Brain microvascular endothelial cell (primary cell): ENCODE results near the gene CBLC.

Experiments
- DNase-seq: peaks from one replicate; pipeline ENCODE4 v3.0.0-alpha.2; 2020
- H3K27ac ChIP-seq: fragments of 250-450 bp; sonication (Bioruptor Pico); 2 replicates; pipeline ENCODE4 v1.5.1; 2020; ENCODE audit warnings: mild to moderate bottlenecking, moderate library complexity
- H3K27me3 ChIP-seq: fragments of 250-450 bp; sonication (Bioruptor Pico); replicated peaks from 2 replicates; pipeline ENCODE4 v1.5.1; 2020; ENCODE audit warnings: mild to moderate bottlenecking
- H3K36me3 ChIP-seq: fragments of 250-450 bp; sonication (Bioruptor Pico); replicated peaks from 2 replicates; pipeline ENCODE4 v1.5.1; 2020; ENCODE audit warnings: mild to moderate bottlenecking
- H3K4me3 ChIP-seq: 2 replicates; pipeline ENCODE4 v1.5.1; 2011; ENCODE audit warnings: low read depth, mild to moderate bottlenecking, control low read depth, low read length, moderate library complexity
- CTCF ChIP-seq: IDR thresholded peaks from 2 replicates; pipeline ENCODE4 v1.5.1; 2011; ENCODE audit warnings: low read depth, mild to moderate bottlenecking, moderate library complexity, low read length, control low read depth, inconsistent platforms; ENCODE audit errors: missing control alignments
- in situ Hi-C: cut with HindIII; loops from 2 replicates; pipeline ENCODE4 v1.10.0; 2017; ENCODE audit warnings: low sequenced_read_pairs, low pct_ligation_motif_present

Gene CBLC

GRCh38 chr19:44732235-44733014 is 45.3 kb upstream of the CBLC start:
- DNase-seq = no peak
- Histone ChIP-seq H3K4me3 (no peak overlapping the region), H3K27ac (no peak overlapping the region), H3K36me3 (no peaks in the 10 kb centered on the region), H3K27me3 (no peaks in the 10 kb centered on the region)
- no peak for TF ChIP-seq CTCF
- in situ Hi-C loops = no loop called here

- no peaks in the 10 kb centered on the region for H3K36me3 ChIP-seq
- no peak for DNase-seq
- no peak overlapping the region for H3K27ac ChIP-seq
- no peaks in the 10 kb centered on the region for H3K27me3 ChIP-seq
- TF ChIP-seq CTCF = no peak
- H3K4me3 ChIP-seq = no peak overlapping the region
- in situ Hi-C loops = no loop called here
These were observed 43.3 kb upstream of the CBLC start for GRCh38 chr19:44734357-44734756.

- H3K27me3 ChIP-seq = no peaks in the 10 kb centered on the region
- DNase-seq = no peak
- H3K4me3 ChIP-seq = no peak overlapping the region
- no peaks in the 10 kb centered on the region for H3K36me3 ChIP-seq
- H3K27ac ChIP-seq = no peak overlapping the region
- in situ Hi-C loops = no loop called here
- no peak for TF ChIP-seq CTCF
These were observed 42.7 kb upstream of the CBLC start for GRCh38 chr19:44735011-44735410.

- in situ Hi-C loops = no loop called here
These were observed 40.2 kb upstream of the CBLC start for GRCh38 chr19:44737238-44738071.

GRCh38 chr19:44738136-44738535 is 39.6 kb upstream of the CBLC start:
- H3K27ac ChIP-seq = peak overlapping the region; percentile 69
- in situ Hi-C loops = no loop called here
- no peak for DNase-seq
- no peak for TF ChIP-seq CTCF
- no peaks in the 10 kb centered on the region for H3K27me3 ChIP-seq
- H3K36me3 ChIP-seq = no peaks in the 10 kb centered on the region
- H3K4me3 ChIP-seq = no peak overlapping the region

More at GRCh38 chr19:44737238-44738071, 40.2 kb upstream of the CBLC start:
- H3K27ac ChIP-seq = peak overlapping the region; percentile 69
- no peaks in the 10 kb centered on the region for H3K27me3 ChIP-seq
- H3K36me3 ChIP-seq = no peaks in the 10 kb centered on the region
- DNase-seq = peak; percentile 73
- no peak for TF ChIP-seq CTCF
- no peak overlapping the region for H3K4me3 ChIP-seq
